Endothelial cell of umbilical vein (primary cell): ENCODE data around the gene ITGA2. TPM values are rescaled to one million over a fixed set of nuclear protein-coding genes. Genes with fewer than 3 reads are reported as not detected.
A peak's percentile ranks its signal among the peaks of the same experiment; 100 is the strongest.

Experiments used
- BruUV-seq: library from RNA; stranded (reverse); fragments of 400-500 nt; replicated peaks from 2 replicates; lab custom pipeline; 2021; lab: Mats Ljungman, UMichigan
- CTCF ChIA-PET: fragments of 300-600, 350-600 bp; sonication (Branson Sonifier 250); formaldehyde crosslinking; loops from one replicate; lab custom pipeline; 2021; ENCODE audit warnings: antibody characterized with exemption, inconsistent platforms; lab: Charles Lee
- POLR2A ChIA-PET: fragments of 300-600, 350-600 bp; sonication (Branson Sonifier 250); formaldehyde crosslinking; loops from one replicate; lab custom pipeline; 2021; ENCODE audit warnings: antibody characterized with exemption, inconsistent platforms; lab: Charles Lee
- DNase-seq: peaks from one replicate; pipeline ENCODE4 v3.0.0-alpha.2; 2011; ENCODE audit warnings: low read depth, low spot score
- FAIRE-seq: peaks from 2 replicates; lab custom pipeline; 2011; peaks lifted over from hg19 to GRCh38; lab: Jason Lieb, UNC
- H2AFZ ChIP-seq: 2 replicates; pipeline ENCODE4 v1.6.0; 2012; ENCODE audit warnings: low read depth, low read length, control low read depth, inconsistent platforms
- H3K27ac ChIP-seq: 2 replicates; pipeline ENCODE4 v1.5.1; 2011; ENCODE audit warnings: low read depth, mild to moderate bottlenecking, control low read depth, low read length, moderate library complexity; ENCODE audit not compliant: insufficient read depth
- H3K27me3 ChIP-seq, 2 experiments: 2 replicates each; pipeline versions ENCODE4 v1.6.0 to v1.6.1; 2011; ENCODE audit warnings: low read length in 2 of 2, mixed read lengths in 1 of 2; ENCODE audit not compliant: control insufficient read depth in 2 of 2, insufficient read depth in 2 of 2
- H3K36me3 ChIP-seq, 2 experiments: 2 replicates in 1 of 2; 3 replicates in 1 of 2; pipeline ENCODE4 v1.5.1; 2011; ENCODE audit warnings: low read length in 2 of 2, mild to moderate bottlenecking in 1 of 2, moderate library complexity in 1 of 2; ENCODE audit not compliant: control insufficient read depth in 2 of 2, insufficient read depth in 2 of 2; ENCODE audit errors: extremely low read depth in 1 of 2
- H3K4me1 ChIP-seq: 3 replicates; pipeline ENCODE4 v1.5.1; 2011; ENCODE audit warnings: mild to moderate bottlenecking, low read length; ENCODE audit not compliant: control insufficient read depth, insufficient read depth; ENCODE audit errors: extremely low read depth
- H3K4me2 ChIP-seq: 2 replicates; pipeline ENCODE4 v1.6.1; 2011; ENCODE audit warnings: low read length, control low read depth, mixed read lengths; ENCODE audit not compliant: insufficient read depth
- H3K4me3 ChIP-seq, 3 experiments: fragments of 200-600 bp in 1 of 3; sonication (generic), shearing (Covaris generic) in 1 of 3; replicated peaks in 1 of 3; 2 replicates each; pipeline ENCODE4 v1.5.1; 2011 to 2016; ENCODE audit warnings: control low read depth in 3 of 3, low read length in 3 of 3, mild to moderate bottlenecking in 2 of 3, inconsistent platforms in 1 of 3, low read depth in 1 of 3, moderate library complexity in 1 of 3; ENCODE audit not compliant: insufficient read depth in 1 of 3
- H3K79me2 ChIP-seq: 2 replicates; pipeline ENCODE4 v1.6.0; 2012; ENCODE audit warnings: low read length, inconsistent platforms; ENCODE audit not compliant: control insufficient read depth, insufficient read depth
- H3K9ac ChIP-seq: replicated peaks from 2 replicates; pipeline ENCODE3; 2011; ENCODE audit warnings: low read length, control low read depth; ENCODE audit not compliant: insufficient read depth; ENCODE audit errors: extremely low read depth
- H3K9me1 ChIP-seq: replicated peaks from 3 replicates; pipeline ENCODE4 v1.6.0; 2011; ENCODE audit warnings: mild to moderate bottlenecking, low read length; ENCODE audit not compliant: control insufficient read depth, insufficient read depth; ENCODE audit errors: extremely low read depth
- H3K9me3 ChIP-seq: replicated peaks from 2 replicates; pipeline ENCODE4 v1.5.1; 2012; ENCODE audit warnings: low read length, inconsistent platforms; ENCODE audit not compliant: control insufficient read depth, insufficient read depth
- H4K20me1 ChIP-seq: replicated peaks from 2 replicates; pipeline ENCODE3; 2011; ENCODE audit warnings: mild to moderate bottlenecking, low read length; ENCODE audit not compliant: control insufficient read depth, insufficient read depth; ENCODE audit errors: extremely low read depth
- EZH2 ChIP-seq: IDR thresholded peaks from 2 replicates; pipeline ENCODE4 v1.6.1; 2012; ENCODE audit warnings: borderline replicate concordance, low read depth, mild to moderate bottlenecking, moderate library complexity, low read length, inconsistent platforms; ENCODE audit not compliant: severe bottlenecking
- FOS ChIP-seq: IDR thresholded peaks from 2 replicates; pipeline ENCODE4 v1.6.1; 2011; ENCODE audit warnings: mild to moderate bottlenecking, low read length, moderate library complexity, borderline replicate concordance; ENCODE audit not compliant: insufficient read depth
- GATA2 ChIP-seq: IDR thresholded peaks from 2 replicates; pipeline ENCODE4 v1.7.0; 2011; ENCODE audit warnings: low read depth, mild to moderate bottlenecking, moderate library complexity, mixed read lengths, low read length; ENCODE audit not compliant: insufficient read length, insufficient read depth
- JUN ChIP-seq: IDR thresholded peaks from 2 replicates; pipeline ENCODE4 v1.6.1; 2011; ENCODE audit warnings: borderline replicate concordance, low read depth; ENCODE audit not compliant: insufficient read length, insufficient read depth
- MYC ChIP-seq: IDR thresholded peaks from one replicate; pipeline ENCODE4 v1.6.1; 2011; ENCODE audit warnings: mild to moderate bottlenecking, low read depth, low read length
- POLR2A ChIP-seq: IDR thresholded peaks from 2 replicates; pipeline ENCODE4 v1.6.1; 2012; ENCODE audit warnings: low read depth, mild to moderate bottlenecking, control low read depth, low read length
- POLR2AphosphoS5 ChIP-seq: IDR thresholded peaks from 2 replicates; pipeline ENCODE4 v1.6.1; 2012; ENCODE audit warnings: low read depth, mild to moderate bottlenecking, control low read depth, low read length, moderate library complexity; ENCODE audit not compliant: insufficient read depth
- dilution Hi-C: fragments of 300-500 bp; cut with MboI; formaldehyde crosslinking; loops from one replicate; pipeline ENCODE4 v1.15.0; 2019; ENCODE audit warnings: low sequenced_read_pairs; ENCODE audit not compliant: extremely low pct_ligation_motif_present
- intact Hi-C: fragments of 100-400 bp; cut with micrococcal nuclease; formaldehyde crosslinking; loops from one replicate; pipeline ENCODE4 v1.10.0; 2022
- polyA plus RNA-seq, 4 experiments: library from polyadenylated mRNA; depleted of rRNA in 3 of 4; stranded (reverse) in 3 of 4; unstranded in 1 of 4; fragments of >200 nt; gene quantifications; 2 replicates each; pipeline versions ENCODE4 v1.2.1 to v1.2.3, GENCODE V29; 2011 to 2012; ENCODE audit warnings: missing spikeins in 1 of 4
- total RNA-seq: library from RNA; stranded (reverse); gene quantifications from 2 replicates; pipeline ENCODE4 v1.2.3, GENCODE V29; 2021
- TF ChIP-seq, protein P1 (sequence below): IDR thresholded peaks from 2 replicates; pipeline ENCODE4 v1.6.1; 2011; ENCODE audit not compliant: insufficient read depth, insufficient read length
- TF ChIP-seq, protein P2 (sequence below), 2 donors: IDR thresholded peaks; 1 replicate in 1 of 2; 2 replicates in 1 of 2; pipeline ENCODE4 v1.5.1; 2011; ENCODE audit warnings: low read length in 2 of 2, mild to moderate bottlenecking in 2 of 2, moderate library complexity in 2 of 2, control low read depth in 1 of 2, inconsistent platforms in 1 of 2, low read depth in 1 of 2; ENCODE audit not compliant: insufficient read depth in 1 of 2; ENCODE audit errors: extremely low read depth in 1 of 2

The ITGA2 gene
- total and polyA plus RNA-seq, 2 donors (not counting 3 experiments of a cell fraction or from before 2014, with no cell fraction given), result 11.2 to 62.3 TPM

DNA sequence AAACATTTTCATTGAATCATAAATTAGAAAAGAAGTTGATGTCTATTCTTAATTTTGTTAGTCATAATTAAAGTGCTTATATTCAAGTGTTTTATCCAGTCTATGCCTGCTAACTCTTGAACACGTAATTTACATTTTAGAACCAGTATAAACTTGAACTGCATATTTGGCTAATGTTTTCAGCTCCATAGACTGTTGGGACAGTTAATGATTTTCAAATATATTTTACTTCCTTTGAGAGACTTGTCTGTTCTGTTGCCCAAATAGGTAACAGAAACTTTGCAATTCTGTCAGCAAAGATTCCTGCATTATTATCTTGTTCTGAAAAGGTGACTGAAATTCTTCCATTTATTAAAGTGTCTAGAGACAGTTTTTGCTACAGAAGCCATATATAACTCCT, 7.8 kb downstream of the ITGA2 start:
- Histone ChIP-seq H3K9me1 (no peaks in the 10 kb centered on the region), H3K27ac (no peak overlapping the region), H3K4me2 (no peak overlapping the region), H3K36me3 (peaks cover 0 to 2% of the 10 kb centered on the region in 2 experiments), H3K4me1 (peaks cover 20% of the 10 kb centered on the region), H3K4me3 (no peak overlapping the region), H3K27me3 (no peaks in the 10 kb centered on the region), H4K20me1 (peaks cover 2% of the 10 kb centered on the region), H3K9ac (no peak overlapping the region), H3K9me3 (no peaks in the 10 kb centered on the region), H3K79me2 (peaks cover 97% of the 10 kb centered on the region), H2AFZ (no peak overlapping the region)
- CTCF ChIA-PET, result interaction anchor here (0.9 to 2.1 kb wide), 5 partner anchors 20 to 54 kb away, joined by 3 to 8 read pairs (median 6); no protein-coding TSS in a partner anchor
- DNase-seq (no peak), FAIRE-seq (no peak)
- TF ChIP-seq POLR2A (no peak), MYC (no peak), EZH2 (no peak)
- TF ChIP-seq, protein P1, sequence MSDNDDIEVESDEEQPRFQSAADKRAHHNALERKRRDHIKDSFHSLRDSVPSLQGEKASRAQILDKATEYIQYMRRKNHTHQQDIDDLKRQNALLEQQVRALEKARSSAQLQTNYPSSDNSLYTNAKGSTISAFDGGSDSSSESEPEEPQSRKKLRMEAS, result no peak
- intact Hi-C loops (no loop called here), dilution Hi-C loops (no loop called here)
- POLR2A ChIA-PET, result no interaction called here
- BruUV-seq, result no TSS peak

DNA sequence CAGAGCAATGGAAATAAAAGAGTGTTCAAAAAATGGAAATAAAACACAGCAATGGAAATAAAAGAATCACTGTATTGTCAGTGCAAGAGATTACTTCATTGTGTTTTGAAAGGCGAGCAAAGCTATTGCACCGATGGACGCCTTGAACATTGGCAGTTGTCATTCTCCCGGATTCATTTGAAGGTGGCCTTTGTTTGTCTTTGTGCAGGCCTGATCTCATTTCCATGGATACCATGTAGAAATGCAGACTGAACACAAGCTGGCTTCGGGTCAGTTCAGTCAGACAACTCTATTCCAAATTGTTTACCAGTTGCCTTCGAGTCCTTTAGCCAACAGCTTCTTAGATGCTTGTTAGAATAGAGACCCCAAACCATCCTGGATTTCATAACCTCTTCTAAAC, 8.3 kb downstream of the ITGA2 start:
- Histone ChIP-seq H3K9me3 (no peaks in the 10 kb centered on the region), H3K79me2 (peaks cover 94% of the 10 kb centered on the region), H3K4me2 (no peak overlapping the region), H2AFZ (no peak overlapping the region), H3K9ac (no peak overlapping the region), H3K27ac (no peak overlapping the region), H3K27me3 (no peaks in the 10 kb centered on the region), H3K36me3 (peaks cover 0 to 2% of the 10 kb centered on the region in 2 experiments), H3K4me1 (peaks cover 20% of the 10 kb centered on the region), H3K4me3 (no peak overlapping the region), H4K20me1 (peaks cover 2% of the 10 kb centered on the region), H3K9me1 (no peaks in the 10 kb centered on the region)
- DNase-seq (peak; percentile 19), FAIRE-seq (no peak)
- TF ChIP-seq, protein P1, result no peak
- no peak for TF ChIP-seq EZH2
- no peak for TF ChIP-seq FOS
- TF ChIP-seq, protein P2, sequence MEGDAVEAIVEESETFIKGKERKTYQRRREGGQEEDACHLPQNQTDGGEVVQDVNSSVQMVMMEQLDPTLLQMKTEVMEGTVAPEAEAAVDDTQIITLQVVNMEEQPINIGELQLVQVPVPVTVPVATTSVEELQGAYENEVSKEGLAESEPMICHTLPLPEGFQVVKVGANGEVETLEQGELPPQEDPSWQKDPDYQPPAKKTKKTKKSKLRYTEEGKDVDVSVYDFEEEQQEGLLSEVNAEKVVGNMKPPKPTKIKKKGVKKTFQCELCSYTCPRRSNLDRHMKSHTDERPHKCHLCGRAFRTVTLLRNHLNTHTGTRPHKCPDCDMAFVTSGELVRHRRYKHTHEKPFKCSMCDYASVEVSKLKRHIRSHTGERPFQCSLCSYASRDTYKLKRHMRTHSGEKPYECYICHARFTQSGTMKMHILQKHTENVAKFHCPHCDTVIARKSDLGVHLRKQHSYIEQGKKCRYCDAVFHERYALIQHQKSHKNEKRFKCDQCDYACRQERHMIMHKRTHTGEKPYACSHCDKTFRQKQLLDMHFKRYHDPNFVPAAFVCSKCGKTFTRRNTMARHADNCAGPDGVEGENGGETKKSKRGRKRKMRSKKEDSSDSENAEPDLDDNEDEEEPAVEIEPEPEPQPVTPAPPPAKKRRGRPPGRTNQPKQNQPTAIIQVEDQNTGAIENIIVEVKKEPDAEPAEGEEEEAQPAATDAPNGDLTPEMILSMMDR (IDR thresholded peaks at IDR 0.05; ENCODE audit: extremely low read depth in 1 of 2, insufficient read depth in 1 of 2, low read depth in 1 of 2, low read length in 2 of 2), result no peak
- TF ChIP-seq POLR2AphosphoS5, result no peak
- TF ChIP-seq MYC, result no peak
- TF ChIP-seq GATA2, result no peak
- TF ChIP-seq POLR2A, result no peak
- no peak for TF ChIP-seq JUN
- dilution Hi-C loops (no loop called here), intact Hi-C loops (no loop called here)
- ChIA-PET CTCF (interaction anchor here (0.9 to 2.1 kb wide), 7 partner anchors 8 to 54 kb away, joined by 3 to 8 read pairs (median 5); partner anchors contain the start of gene ITGA2), POLR2A (no interaction called here)
- BruUV-seq, result no TSS peak
